Measurements from ENCODE around the gene DMRTB1.

Gene DMRTB1

GRCh38 chr1:53463961-53464899 is 5.0 kb downstream of the DMRTB1 start:
- Histone ChIP-seq H3K4me3 (no peak overlapping the region), H3K27me3 (ENCODE audit: low read depth) (no peaks in the 10 kb centered on the region), H3K36me3 (replicated peaks) (no peaks in the 10 kb centered on the region), H3K9me3 (no peaks in the 10 kb centered on the region), H3K4me1 (no peaks in the 10 kb centered on the region)
- DNase-seq (ENCODE audit: low spot score in 2 of 2): no peak
- in situ Hi-C loops (cut with MboI; ENCODE audit: low sequenced_read_pairs): no loop called here

GRCh38 chr1:53465023-53465957 is 6.1 kb downstream of the DMRTB1 start:
- Histone ChIP-seq H3K36me3 (replicated peaks) (no peaks in the 10 kb centered on the region), H3K4me1 (no peaks in the 10 kb centered on the region), H3K27me3 (ENCODE audit: low read depth) (no peaks in the 10 kb centered on the region), H3K4me3 (no peak overlapping the region), H3K9me3 (no peaks in the 10 kb centered on the region)
- in situ Hi-C loops (cut with MboI; ENCODE audit: low sequenced_read_pairs): no loop called here
- DNase-seq (ENCODE audit: low spot score in 2 of 2): no peak

- DNase-seq (ENCODE audit: low spot score in 2 of 2): no peak
- no peaks in the 10 kb centered on the region for H3K27me3 ChIP-seq (ENCODE audit: low read depth)
- no peaks in the 10 kb centered on the region for H3K36me3 ChIP-seq (replicated peaks)
- H3K9me3 ChIP-seq: no peaks in the 10 kb centered on the region
- no peak overlapping the region for H3K4me3 ChIP-seq
- no peaks in the 10 kb centered on the region for H3K4me1 ChIP-seq
- in situ Hi-C loops (cut with MboI; ENCODE audit: low sequenced_read_pairs): no loop called here
These were observed 8.2 kb downstream of the DMRTB1 start for GRCh38 chr1:53467391-53467790.

GRCh38 chr1:53468374-53468773 is 9.2 kb downstream of the DMRTB1 start:
- DNase-seq (ENCODE audit: low spot score in 2 of 2): no peak
- H3K27me3 ChIP-seq (ENCODE audit: low read depth): no peaks in the 10 kb centered on the region
- H3K4me3 ChIP-seq: no peak overlapping the region
- H3K36me3 ChIP-seq (replicated peaks): no peaks in the 10 kb centered on the region
- no peaks in the 10 kb centered on the region for H3K4me1 ChIP-seq
- in situ Hi-C loops (cut with MboI; ENCODE audit: low sequenced_read_pairs): no loop called here
- H3K9me3 ChIP-seq: no peaks in the 10 kb centered on the region

- H3K4me1 ChIP-seq: no peaks in the 10 kb centered on the region
- no peak overlapping the region for H3K4me3 ChIP-seq
- H3K36me3 ChIP-seq (replicated peaks): no peaks in the 10 kb centered on the region
- H3K9me3 ChIP-seq: no peaks in the 10 kb centered on the region
- no peaks in the 10 kb centered on the region for H3K27me3 ChIP-seq (ENCODE audit: low read depth)
- DNase-seq (ENCODE audit: low spot score in 2 of 2): no peak
- in situ Hi-C loops (cut with MboI; ENCODE audit: low sequenced_read_pairs): no loop called here
These were observed 10.2 kb downstream of the DMRTB1 start for GRCh38 chr1:53469373-53469772.

- in situ Hi-C loops (cut with MboI; ENCODE audit: low sequenced_read_pairs): no loop called here
- no peaks in the 10 kb centered on the region for H3K27me3 ChIP-seq (ENCODE audit: low read depth)
- H3K9me3 ChIP-seq: no peaks in the 10 kb centered on the region
- DNase-seq (ENCODE audit: low spot score in 2 of 2): no peak
- no peaks in the 10 kb centered on the region for H3K36me3 ChIP-seq (replicated peaks)
- no peak overlapping the region for H3K4me3 ChIP-seq
- no peaks in the 10 kb centered on the region for H3K4me1 ChIP-seq
These were observed 11.0 kb downstream of the DMRTB1 start for GRCh38 chr1:53470155-53470554.

- in situ Hi-C loops (cut with MboI; ENCODE audit: low sequenced_read_pairs): no loop called here
- Histone ChIP-seq H3K27me3 (ENCODE audit: low read depth) (no peaks in the 10 kb centered on the region), H3K9me3 (no peaks in the 10 kb centered on the region), H3K4me3 (no peak overlapping the region), H3K4me1 (no peaks in the 10 kb centered on the region), H3K36me3 (replicated peaks) (no peaks in the 10 kb centered on the region)
- no peak for DNase-seq (ENCODE audit: low spot score in 2 of 2)
These were observed 11.4 kb downstream of the DMRTB1 start for GRCh38 chr1:53470584-53470983.

GRCh38 chr1:53471000-53471399 is 11.8 kb downstream of the DMRTB1 start:
- in situ Hi-C loops (cut with MboI; ENCODE audit: low sequenced_read_pairs): no loop called here
- Histone ChIP-seq H3K4me1 (no peaks in the 10 kb centered on the region), H3K4me3 (no peak overlapping the region), H3K9me3 (no peaks in the 10 kb centered on the region), H3K27me3 (ENCODE audit: low read depth) (no peaks in the 10 kb centered on the region), H3K36me3 (replicated peaks) (no peaks in the 10 kb centered on the region)
- DNase-seq (ENCODE audit: low spot score in 2 of 2): no peak

- H3K9me3 ChIP-seq: no peaks in the 10 kb centered on the region
- no peak for DNase-seq (ENCODE audit: low spot score in 2 of 2)
- no peaks in the 10 kb centered on the region for H3K36me3 ChIP-seq (replicated peaks)
- H3K4me3 ChIP-seq: no peak overlapping the region
- no peaks in the 10 kb centered on the region for H3K4me1 ChIP-seq
- no peaks in the 10 kb centered on the region for H3K27me3 ChIP-seq (ENCODE audit: low read depth)
- in situ Hi-C loops (cut with MboI; ENCODE audit: low sequenced_read_pairs): no loop called here
These were observed 14.3 kb downstream of the DMRTB1 start for GRCh38 chr1:53473463-53473862.

- Histone ChIP-seq H3K9me3 (no peaks in the 10 kb centered on the region), H3K4me1 (no peaks in the 10 kb centered on the region)
- DNase-seq (ENCODE audit: low spot score in 2 of 2): no peak
These were observed 16.5 kb downstream of the DMRTB1 start for GRCh38 chr1:53475664-53476063.

GRCh38 chr1:53476579-53476978 is 17.4 kb downstream of the DMRTB1 start:
- no peaks in the 10 kb centered on the region for H3K27me3 ChIP-seq (ENCODE audit: low read depth)
- H3K9me3 ChIP-seq: no peaks in the 10 kb centered on the region
- in situ Hi-C loops (cut with MboI; ENCODE audit: low sequenced_read_pairs): loop anchor here (25.0 kb wide), 2 partner anchors 211 to 486 kb away; no protein-coding TSS in a partner anchor

More at GRCh38 chr1:53475664-53476063, 16.5 kb downstream of the DMRTB1 start:
- no peaks in the 10 kb centered on the region for H3K36me3 ChIP-seq (replicated peaks)
- in situ Hi-C loops (cut with MboI; ENCODE audit: low sequenced_read_pairs): loop anchor here (25.0 kb wide), 2 partner anchors 212 to 487 kb away; no protein-coding TSS in a partner anchor
- H3K4me3 ChIP-seq: no peak overlapping the region
- H3K27me3 ChIP-seq (ENCODE audit: low read depth): no peaks in the 10 kb centered on the region

GRCh38 chr1:53477651-53478501 is 18.7 kb downstream of the DMRTB1 start:
- Histone ChIP-seq H3K9me3 (no peaks in the 10 kb centered on the region), H3K27me3 (ENCODE audit: low read depth) (no peaks in the 10 kb centered on the region), H3K4me3 (no peak overlapping the region), H3K4me1 (no peaks in the 10 kb centered on the region), H3K36me3 (replicated peaks) (no peaks in the 10 kb centered on the region)
- DNase-seq (ENCODE audit: low spot score in 2 of 2): no peak
- in situ Hi-C loops (cut with MboI; ENCODE audit: low sequenced_read_pairs): loop anchor here (25.0 kb wide), 2 partner anchors 209 to 484 kb away; no protein-coding TSS in a partner anchor

More at GRCh38 chr1:53476579-53476978, 17.4 kb downstream of the DMRTB1 start:
- Histone ChIP-seq H3K4me1 (no peaks in the 10 kb centered on the region), H3K36me3 (replicated peaks) (no peaks in the 10 kb centered on the region), H3K4me3 (no peak overlapping the region)
- no peak for DNase-seq (ENCODE audit: low spot score in 2 of 2)

- Histone ChIP-seq H3K27me3 (ENCODE audit: low read depth) (no peaks in the 10 kb centered on the region), H3K4me1 (no peaks in the 10 kb centered on the region), H3K36me3 (replicated peaks) (no peaks in the 10 kb centered on the region), H3K4me3 (no peak overlapping the region), H3K9me3 (no peaks in the 10 kb centered on the region)
- in situ Hi-C loops (cut with MboI; ENCODE audit: low sequenced_read_pairs): loop anchor here (25.0 kb wide), 2 partner anchors 209 to 484 kb away; no protein-coding TSS in a partner anchor
- no peak for DNase-seq (ENCODE audit: low spot score in 2 of 2)
These were observed 19.3 kb downstream of the DMRTB1 start for GRCh38 chr1:53478502-53478818.
